ENCODE measurements around the gene LRRC15.

Gene LRRC15

DNA sequence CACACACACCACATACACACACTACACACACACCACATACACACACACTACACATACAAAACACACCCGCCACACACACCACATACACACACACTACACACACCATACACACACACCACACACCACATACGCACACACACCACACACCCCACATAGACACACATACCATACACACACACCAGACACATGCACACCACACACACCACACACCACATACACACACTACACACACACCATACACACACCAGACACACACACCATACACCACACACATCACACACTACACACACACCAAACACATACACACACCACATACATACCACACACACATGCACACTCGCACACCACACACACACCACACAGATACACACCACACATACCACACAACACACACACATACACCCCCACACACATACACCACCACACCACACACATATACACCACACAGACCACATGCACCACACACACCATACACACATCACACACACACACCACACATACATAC, 44.7 kb downstream of the LRRC15 start:
- no peaks in the 10 kb centered on the region for H3K27me3 ChIP-seq
- TF ChIP-seq CTCF (IDR thresholded peaks at IDR 0.05; ENCODE audit: low read depth, low read length), result no peak
- no peaks in the 10 kb centered on the region for H3K36me3 ChIP-seq
- H3K4me1 ChIP-seq, result 0 out of 2 replicates have a peak, but pooled peaks cover 2% of the 10 kb centered on the region
- no peak for DNase-seq
- peaks cover 4% of the 10 kb centered on the region; the same call in 1 of the 2 replicates for H3K9me3 ChIP-seq
- no peak overlapping the region for H3K4me3 ChIP-seq (ENCODE audit: low read depth, low read length)

- DNase-seq, result peak; percentile 86
- H3K4me3 ChIP-seq (ENCODE audit: low read depth, low read length), result peak overlapping the region; percentile 76
- peaks cover 4% of the 10 kb centered on the region; the same call in 1 of the 2 replicates for H3K9me3 ChIP-seq
- no peak for TF ChIP-seq CTCF (IDR thresholded peaks at IDR 0.05; ENCODE audit: low read depth, low read length)
- H3K36me3 ChIP-seq, result no peaks in the 10 kb centered on the region
- H3K4me1 ChIP-seq, result 0 out of 2 replicates have a peak, but pooled peaks cover 2% of the 10 kb centered on the region
- H3K27me3 ChIP-seq, result no peaks in the 10 kb centered on the region
Measured at GRCh38 chr3:194323785-194324735, 45.5 kb downstream of the LRRC15 start.

GRCh38 chr3:194322678-194323211, 46.8 kb downstream of the LRRC15 start:
- Histone ChIP-seq H3K9me3 (peaks cover 4% of the 10 kb centered on the region; the same call in 1 of the 2 replicates), H3K4me1 (0 out of 2 replicates have a peak, but pooled peaks cover 2% of the 10 kb centered on the region), H3K36me3 (no peaks in the 10 kb centered on the region), H3K4me3 (ENCODE audit: low read depth, low read length) (no peak overlapping the region), H3K27me3 (no peaks in the 10 kb centered on the region)
- TF ChIP-seq CTCF (IDR thresholded peaks at IDR 0.05; ENCODE audit: low read depth, low read length), result no peak
- DNase-seq, result no peak

DNA sequence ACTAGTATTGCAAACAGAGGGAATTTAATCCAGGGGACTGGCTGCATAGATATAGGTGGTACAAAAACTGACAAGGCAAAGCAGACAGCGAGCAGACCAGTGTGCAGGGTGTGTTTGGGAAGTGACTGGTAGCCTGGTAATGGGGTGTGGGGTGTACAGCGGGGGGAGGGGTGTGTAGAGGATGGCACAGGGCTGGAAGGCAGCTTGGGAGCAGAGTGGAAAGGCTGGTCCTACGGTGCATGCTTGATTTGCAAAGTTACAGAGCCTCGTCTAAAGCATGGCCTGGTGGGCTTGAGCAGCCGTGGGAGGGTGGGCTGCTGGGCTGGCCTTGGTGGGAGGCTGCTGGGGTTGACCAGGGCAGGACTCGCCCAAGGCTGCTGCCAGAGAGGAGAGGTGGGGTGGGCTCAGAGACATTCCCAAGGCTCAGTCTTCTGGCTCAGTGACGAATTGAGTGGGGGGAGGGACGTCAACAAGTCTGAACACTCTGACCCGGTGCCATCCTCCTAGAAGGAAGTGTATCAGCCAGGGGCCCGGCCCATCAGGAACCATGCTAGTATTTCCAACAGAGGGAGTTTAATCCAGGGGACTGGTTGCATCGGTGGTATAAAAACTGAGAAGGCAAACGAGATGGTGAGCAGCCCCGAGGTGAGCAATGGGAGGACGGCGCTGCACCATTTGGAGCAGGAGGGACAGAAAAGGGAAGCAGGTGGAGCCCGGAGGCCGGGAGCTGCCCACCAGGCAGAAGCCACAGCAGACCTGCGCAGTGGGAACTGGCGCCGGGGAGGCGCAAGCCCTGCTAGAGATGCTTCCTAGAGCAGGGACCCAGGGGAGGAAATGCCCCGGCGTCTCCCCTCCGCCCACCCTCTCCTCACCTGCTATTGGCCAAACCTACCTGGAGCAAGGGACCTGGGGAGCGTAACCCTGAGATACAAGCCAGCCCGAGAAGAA, 47.6 kb downstream of the LRRC15 start:
- no peak for DNase-seq
- Histone ChIP-seq H3K36me3 (no peaks in the 10 kb centered on the region), H3K27me3 (no peaks in the 10 kb centered on the region), H3K4me1 (0 out of 2 replicates have a peak, but pooled peaks cover 2% of the 10 kb centered on the region), H3K4me3 (ENCODE audit: low read depth, low read length) (no peak overlapping the region), H3K9me3 (peaks cover 4% of the 10 kb centered on the region; the same call in 1 of the 2 replicates)
- no peak for TF ChIP-seq CTCF (IDR thresholded peaks at IDR 0.05; ENCODE audit: low read depth, low read length)

DNA sequence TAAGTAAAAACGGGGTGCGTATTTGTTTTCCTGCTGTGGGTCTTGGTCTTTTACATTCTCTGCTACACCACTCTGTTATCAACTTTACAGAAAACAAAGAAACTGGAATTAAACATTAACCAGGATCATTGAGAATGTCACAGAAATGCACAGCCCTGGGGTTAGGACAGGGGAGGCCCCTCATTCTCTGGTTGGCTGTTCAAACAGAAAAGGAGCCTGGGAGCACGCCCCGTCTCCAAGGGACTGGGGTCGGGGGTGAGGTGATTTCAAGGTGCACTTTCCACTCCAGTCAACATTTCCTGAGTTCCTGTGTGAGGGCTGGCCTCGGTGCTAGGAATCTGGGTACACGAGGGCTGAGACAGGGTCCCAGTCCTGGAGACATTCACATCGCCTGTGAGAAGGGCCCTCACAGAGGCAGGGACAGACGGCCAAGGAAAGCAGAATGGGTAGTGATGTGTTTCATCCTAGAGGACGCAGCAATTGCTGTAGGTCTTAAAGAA, 48.7 kb downstream of the LRRC15 start:
- Histone ChIP-seq H3K9me3 (no peaks in the 10 kb centered on the region), H3K4me3 (ENCODE audit: low read depth, low read length) (no peak overlapping the region), H3K4me1 (0 out of 2 replicates have a peak, but pooled peaks cover 2% of the 10 kb centered on the region), H3K36me3 (no peaks in the 10 kb centered on the region), H3K27me3 (no peaks in the 10 kb centered on the region)
- TF ChIP-seq CTCF (IDR thresholded peaks at IDR 0.05; ENCODE audit: low read depth, low read length), result no peak
- no peak for DNase-seq
